ENCODE results near the gene WFIKKN2.

Gene WFIKKN2

DNA sequence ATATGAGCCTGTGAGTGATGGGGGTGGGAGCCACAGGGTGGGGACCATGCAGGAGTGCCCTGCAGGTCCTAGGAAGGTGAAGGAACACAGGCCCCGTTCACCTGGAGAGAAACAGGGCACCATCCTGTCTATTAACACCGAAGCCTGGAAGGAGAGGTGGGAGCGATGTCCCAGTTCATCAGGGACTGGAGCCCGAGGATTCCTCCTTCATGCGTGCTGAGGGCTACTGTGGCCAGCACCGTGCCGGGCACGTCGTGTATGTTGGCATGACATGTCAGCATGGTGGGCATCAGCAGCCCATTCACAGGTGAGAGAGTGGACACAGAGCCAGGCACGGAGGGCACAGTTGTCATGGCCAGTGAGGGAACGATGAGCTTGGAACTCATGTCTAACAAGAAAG, 1.4 kb downstream of the WFIKKN2 start:
- no peak for DNase-seq

DNA sequence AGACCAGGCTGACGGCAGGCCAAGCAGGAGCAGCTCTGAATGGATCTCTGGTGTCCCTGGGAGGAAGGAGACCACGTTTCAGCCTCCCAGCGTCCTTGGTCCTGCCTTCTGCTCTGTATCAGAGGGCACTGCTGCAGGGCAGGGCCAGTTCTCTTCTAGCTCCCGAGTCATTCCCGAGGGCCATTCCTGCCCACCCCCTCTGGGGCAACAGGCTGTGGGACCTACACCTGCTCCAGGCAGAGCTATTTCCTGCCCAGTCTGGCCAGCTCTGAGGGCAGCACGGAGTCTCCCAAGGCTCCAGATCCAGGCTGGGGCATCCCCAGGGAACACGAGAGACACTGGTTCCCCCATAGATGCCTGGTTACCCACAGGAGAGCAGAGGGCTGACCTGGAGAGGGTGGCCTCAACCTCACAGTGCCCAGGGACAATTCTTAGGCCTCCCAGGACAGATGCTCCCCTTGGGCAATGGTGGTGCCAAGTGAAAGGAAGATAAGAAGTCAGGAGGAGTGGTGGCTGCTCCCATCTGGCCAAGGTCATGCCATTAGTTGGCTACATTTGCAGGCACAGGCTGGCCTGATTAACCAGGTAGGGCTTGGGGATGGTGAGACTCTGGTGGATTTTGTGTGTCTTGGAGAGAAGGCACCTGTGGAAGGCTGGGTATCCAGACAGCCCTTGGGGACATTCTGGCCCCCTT, 2.0 kb downstream of the WFIKKN2 start:
- DNase-seq = no peak

DNA sequence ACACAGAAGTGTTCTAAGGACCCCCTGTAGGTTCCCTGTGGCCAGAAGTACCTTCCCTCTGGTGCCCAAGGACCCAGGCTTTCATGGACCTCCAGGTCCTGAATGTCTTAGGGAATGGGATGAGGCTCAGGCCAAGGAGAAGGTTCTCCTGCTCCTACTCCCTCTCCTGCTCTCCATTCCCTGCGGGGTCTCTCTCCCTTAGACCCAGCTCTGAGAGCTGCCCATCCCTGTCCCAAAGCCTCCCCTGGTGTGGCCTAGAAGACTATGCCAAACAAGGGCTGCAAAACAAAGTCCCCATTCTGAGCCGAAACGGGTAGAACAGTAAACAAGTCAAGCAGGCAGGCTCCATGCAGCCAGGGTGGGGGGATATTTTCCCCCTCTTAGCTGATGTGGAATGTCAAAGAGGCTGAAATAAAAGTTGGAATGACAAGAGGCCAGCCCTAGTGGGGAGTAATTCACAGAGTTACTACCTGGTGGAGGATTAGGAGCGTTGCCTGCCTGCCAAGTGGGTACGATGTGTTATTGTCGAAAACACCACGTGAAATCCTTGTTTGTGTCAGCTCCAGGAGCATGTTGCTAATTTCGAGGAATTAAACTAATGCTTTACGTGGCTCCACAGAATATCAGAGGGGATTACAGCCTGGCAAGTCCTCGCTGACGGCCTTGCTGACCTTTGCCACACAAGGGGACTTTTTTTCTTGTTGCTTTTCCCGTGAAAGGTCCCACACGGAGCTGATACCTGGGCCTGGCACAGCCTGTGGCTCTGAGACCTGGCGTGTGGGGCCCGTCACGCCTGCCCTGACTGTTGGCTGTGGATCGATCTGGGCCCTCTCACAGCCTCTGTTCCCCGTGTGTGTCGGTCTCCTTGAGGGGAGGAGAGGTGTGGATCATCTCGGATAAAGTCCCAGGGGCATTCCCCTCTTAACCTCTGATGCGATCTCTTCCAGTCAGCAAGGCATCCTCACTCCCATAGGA, 2.9 kb downstream of the WFIKKN2 start:
- DNase-seq = no peak

DNA sequence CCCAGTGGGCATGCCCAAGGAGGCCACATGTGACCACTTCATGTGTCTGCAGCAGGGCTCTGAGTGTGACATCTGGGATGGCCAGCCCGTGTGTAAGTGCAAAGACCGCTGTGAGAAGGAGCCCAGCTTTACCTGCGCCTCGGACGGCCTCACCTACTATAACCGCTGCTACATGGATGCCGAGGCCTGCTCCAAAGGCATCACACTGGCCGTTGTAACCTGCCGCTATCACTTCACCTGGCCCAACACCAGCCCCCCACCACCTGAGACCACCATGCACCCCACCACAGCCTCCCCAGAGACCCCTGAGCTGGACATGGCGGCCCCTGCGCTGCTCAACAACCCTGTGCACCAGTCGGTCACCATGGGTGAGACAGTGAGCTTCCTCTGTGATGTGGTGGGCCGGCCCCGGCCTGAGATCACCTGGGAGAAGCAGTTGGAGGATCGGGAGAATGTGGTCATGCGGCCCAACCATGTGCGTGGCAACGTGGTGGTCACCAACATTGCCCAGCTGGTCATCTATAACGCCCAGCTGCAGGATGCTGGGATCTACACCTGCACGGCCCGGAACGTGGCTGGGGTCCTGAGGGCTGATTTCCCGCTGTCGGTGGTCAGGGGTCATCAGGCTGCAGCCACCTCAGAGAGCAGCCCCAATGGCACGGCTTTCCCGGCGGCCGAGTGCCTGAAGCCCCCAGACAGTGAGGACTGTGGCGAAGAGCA, 4.4 kb downstream of the WFIKKN2 start:
- DNase-seq = no peak

DNA sequence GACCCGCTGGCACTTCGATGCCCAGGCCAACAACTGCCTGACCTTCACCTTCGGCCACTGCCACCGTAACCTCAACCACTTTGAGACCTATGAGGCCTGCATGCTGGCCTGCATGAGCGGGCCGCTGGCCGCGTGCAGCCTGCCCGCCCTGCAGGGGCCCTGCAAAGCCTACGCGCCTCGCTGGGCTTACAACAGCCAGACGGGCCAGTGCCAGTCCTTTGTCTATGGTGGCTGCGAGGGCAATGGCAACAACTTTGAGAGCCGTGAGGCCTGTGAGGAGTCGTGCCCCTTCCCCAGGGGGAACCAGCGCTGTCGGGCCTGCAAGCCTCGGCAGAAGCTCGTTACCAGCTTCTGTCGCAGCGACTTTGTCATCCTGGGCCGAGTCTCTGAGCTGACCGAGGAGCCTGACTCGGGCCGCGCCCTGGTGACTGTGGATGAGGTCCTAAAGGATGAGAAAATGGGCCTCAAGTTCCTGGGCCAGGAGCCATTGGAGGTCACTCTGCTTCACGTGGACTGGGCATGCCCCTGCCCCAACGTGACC, 5.0 kb downstream of the WFIKKN2 start:
- DNase-seq = no peak

DNA sequence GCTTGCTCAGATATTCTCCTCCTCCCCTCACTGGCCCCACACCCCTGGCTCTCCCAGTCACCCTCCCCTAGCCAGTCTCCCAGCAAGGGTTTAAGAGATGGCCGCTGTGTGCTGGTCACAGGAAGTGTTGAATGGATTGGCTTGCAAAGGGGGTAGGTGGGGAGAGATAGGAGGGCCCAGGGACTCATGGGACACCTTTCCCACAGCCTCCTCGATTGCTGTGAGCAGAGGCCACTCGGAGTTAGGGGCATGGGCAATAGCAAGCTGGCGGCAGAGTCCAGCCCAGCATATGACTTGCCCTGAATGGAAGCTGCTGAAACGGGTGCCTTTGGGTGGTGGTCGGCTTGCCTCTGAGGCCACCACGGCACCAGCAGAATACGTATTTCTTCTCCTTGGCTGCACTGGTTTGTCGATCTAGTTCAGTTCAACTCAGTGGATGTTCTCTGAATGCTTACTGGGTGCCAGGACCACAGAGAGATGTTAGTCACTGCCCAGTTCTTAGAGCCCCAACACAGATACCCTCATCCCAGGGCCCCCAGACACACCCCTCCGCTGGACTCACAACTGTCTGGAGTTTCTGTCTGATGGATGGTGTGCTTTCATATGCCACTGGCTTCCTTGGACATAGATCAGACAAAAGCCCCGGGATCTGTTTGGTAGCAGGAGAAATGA, 6.0 kb downstream of the WFIKKN2 start:
- DNase-seq = no peak

DNA sequence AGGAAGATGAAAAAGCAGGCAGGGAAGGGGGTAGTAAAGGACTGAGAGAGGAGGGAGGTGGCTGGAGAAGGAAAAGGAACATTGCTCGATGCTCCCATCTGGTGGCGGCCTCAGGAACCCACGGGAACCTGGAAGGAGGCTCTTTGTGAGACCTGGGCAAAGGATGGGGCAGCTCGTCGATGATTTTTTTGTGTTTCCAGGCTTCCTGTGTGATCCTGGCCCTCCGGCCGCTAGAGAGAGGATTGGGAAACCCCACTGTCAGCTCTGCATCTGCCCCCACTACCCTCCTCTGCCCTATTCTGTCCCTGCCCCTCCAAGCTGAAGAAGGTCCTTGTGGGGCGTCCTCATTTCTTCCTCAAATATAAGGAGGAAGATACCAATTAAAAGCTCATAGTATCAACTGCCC, 6.6 kb downstream of the WFIKKN2 start:
- peak in 2 of 4 experiments; percentile 15 to 36 for DNase-seq

DNA sequence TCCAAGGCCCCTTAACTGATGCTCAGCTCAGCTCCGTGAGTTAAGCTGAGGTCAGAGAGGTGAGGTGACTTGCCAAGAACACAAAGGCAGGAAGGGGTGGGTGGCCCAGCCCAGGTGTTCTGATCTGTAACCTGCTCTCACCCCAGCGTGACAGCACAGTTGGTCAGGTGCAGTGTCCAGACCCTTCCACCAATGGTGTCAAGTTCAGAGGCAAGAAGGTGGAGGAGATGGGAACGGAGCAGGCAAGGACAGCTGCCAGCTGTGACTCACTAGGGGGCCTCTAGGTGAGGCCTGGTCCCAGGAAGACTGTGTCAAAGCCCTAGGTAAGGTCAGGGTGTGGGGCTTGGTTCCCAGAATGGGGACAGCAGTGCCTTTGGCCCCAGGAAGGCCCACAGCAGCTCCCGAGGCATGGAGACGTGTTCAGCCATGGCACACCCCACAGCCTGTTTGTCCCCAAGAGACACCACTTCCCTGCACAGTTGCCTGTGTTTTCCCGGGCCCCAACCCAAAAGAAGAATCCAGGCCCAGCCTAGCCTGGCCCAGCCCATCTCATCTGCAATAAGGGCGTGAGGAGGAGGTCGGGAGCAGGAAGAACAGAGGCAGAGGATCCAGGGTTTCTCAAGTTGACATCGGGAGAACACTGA, 7.2 kb downstream of the WFIKKN2 start:
- no peak for DNase-seq

DNA sequence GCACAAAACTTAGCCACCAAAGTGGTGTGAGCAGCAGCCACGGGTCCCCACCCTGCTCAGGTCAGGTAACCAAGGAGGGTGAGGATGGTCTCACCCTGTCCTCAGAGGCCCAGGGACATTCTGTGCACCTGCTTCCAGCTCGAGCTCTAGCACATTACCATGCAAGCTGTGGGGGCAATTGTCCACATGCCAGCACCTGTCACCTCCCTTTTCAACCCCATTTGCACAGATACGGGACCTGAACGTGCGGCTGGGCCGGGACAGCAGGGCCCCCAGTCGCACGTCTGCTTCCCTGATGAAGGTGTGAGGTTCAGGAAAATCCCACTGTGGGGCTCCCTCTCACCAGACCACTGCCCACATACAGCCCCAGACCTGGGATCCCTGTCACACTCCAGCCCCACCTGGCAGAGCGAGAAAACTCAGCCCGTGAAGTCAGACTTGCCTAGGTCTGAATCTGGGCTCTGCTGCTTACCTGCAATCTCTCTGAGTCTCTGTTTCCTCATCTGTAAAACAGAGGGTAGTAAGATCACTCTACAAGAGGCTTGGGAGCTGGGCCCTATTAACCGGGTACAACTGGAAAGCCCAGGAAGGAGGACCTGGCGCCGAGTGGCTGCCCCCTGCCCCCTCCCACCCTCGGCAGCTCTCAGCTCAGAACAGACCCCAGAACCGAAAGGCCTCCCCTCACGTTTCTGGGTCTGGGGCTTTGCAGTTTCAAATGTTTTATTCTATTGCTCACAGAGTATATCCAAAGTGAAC, 7.9 kb downstream of the WFIKKN2 start:
- DNase-seq = no peak

DNA sequence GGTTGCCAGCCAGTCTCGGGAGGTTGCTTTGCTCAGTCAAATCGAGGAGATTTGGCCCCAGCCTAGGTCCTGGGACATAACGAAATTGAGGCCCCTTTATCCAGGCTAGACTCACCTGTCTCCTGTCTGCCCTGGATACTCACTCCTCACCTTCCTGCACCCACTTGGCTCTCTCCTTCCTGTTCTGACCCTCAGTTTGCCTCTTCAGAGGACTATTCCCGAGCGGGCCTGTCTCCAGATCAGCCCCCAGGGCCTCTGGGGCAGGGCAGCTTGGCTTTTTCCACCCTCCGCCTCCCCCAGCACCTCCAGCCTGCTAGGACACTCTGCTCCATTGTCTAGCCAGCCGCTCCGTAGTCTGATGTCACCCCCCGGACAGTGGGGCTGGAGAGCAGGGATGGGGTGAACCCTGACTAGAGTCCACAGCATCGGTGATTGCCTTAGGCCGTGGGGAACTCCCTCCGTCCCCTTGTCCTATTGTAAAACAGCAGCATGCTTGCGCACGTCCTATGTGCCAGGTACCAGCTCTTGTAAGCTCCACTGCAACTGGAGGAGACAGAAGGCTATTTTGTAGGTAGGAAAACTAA, 8.8 kb downstream of the WFIKKN2 start:
- no peak for DNase-seq

DNA sequence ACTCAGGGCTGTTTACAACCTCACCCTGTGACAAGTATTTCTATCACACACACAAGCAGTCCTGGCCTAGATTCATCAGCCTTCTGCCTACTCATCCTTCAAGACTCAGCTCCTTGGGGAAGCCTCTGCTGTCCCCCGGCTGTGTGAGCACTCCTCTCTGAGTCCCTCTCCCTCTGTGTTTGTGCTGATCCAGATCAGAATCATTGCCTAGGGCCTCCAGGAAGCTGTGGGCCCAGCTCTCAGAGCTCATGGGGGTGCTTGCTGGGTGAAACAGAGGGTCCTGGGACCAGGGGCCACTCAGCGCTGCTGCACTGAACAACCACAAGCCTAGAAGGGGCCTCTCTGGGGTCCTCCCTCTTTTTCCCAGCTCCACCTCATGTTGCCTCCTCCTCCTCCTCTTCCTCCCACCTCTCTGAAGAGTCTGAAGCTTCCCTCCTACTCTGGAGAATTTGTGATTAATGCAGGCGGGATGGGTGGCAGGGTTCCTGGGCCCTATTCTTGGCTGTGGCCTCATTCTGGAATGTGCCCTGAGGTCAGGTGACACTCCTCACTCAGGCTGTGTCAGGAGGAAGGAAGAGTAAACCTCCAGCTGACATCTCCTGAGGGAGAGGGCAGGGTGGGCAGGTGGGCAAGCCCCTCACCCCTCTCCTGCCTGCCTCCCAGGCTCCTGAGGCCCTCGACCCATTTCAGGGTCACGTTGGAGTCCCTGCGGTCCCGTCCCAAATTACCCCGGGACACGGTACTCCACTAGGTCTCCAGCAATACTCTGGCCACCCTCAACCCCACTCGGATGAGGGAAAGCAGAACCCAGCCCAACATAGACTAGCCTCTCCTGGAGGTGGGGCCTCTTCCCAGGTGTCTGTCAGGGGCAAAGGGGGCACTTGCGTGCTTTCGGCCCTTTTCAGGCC, 10.1 kb downstream of the WFIKKN2 start:
- no peak for DNase-seq

DNA sequence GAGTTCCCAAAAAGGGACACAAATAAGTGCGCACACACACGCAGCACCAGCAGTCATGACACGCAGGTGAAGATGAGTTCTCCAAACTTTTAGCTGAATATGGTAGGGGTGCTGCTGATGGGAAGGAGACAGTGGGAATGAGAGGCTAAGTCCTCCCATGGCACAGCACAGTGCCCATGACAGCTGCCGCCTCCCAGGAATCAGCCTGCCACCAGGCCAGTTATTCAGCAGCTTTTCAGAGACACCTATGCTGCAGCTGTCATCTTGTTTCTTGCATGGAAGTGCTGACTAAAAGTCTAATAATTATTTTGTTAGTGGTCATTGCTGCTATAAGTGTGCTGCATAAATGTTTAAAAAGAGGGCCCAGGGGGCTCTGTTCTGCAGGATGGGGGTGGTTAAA, 12.2 kb downstream of the WFIKKN2 start:
- DNase-seq = no peak

DNA sequence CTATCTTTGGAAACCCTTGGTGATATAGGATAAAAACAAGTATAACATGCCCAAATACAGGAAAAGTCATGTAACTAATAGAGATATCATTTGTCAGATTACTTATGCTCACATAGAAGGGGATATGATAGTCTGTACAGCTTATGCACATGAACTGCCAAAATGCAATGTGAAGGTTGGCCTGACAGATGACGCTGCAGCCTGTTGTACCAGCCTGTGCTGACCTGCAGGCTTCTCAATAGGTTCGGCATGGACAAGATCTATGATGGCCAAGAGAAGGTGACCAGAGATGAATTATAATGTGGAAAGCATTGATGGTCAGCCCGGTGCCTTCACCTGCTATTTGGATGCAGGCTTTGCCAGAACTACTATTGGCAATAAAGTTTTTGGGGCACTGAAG, 12.7 kb downstream of the WFIKKN2 start:
- DNase-seq = no peak

DNA sequence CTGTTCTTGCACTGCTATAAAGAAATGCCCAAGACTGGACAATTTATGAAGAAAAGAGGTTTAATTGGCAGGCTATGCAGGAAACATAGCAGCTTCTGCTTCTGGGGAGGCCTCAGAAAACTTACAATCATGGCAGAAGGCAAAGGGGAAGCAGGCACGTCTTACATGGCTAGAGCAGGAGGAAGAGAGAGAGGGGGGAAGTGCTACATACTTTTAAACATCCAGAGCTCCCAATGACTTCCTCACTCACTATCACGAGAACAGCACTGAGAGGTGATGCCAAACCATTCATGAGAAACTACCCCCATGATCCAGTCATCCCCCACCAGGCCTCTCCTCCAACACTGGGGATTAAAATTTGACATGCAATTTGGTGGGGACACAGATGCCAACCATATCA, 13.3 kb downstream of the WFIKKN2 start:
- DNase-seq = no peak

DNA sequence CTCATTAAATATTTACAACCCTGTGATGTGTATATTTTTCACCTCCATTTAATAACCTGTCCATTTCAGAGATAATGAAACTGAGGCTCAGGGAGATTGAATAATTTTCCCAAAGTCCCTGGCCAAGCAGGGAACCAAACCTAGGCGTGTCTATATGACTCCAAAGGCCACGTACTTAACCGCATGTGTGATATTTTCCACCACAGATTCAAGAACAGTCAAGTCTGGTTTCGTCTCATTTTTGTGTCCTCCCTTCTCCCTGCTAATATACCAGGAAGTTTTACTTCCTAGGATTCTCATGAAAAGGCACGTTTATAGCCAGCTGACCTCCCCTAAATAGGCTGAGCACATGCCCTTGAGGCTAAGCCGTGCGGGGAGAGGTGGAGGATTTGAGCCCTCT, 15.3 kb downstream of the WFIKKN2 start:
- no peak for DNase-seq

DNA sequence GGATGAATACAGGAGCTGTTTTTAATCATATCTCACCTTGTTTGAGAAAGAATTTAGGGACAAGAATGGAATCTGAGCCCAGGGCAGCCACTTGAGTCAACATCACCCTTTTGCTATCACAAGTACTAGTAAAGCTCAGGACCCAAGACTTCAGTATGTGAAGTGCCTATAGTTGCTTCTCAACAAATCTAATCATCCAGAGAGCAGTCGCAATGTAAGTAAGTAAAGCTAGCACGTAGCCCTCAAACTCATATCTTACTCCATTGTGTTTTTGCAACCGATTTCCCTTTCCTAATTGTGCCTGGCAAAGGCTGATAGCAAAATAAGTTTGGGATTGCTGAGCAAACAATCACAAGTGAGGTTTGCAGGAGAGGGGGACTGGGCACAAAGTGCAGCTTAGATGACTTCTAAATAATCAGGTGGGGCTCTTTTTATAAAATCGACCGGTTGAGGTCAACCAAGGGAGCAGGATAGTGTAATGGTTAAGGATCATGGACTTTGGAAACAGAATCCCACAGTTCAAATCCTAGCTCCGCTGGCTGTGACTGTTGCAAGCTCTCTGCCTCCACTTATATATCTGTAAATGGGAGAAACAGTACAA, 17.7 kb downstream of the WFIKKN2 start:
- no peak for DNase-seq

DNA sequence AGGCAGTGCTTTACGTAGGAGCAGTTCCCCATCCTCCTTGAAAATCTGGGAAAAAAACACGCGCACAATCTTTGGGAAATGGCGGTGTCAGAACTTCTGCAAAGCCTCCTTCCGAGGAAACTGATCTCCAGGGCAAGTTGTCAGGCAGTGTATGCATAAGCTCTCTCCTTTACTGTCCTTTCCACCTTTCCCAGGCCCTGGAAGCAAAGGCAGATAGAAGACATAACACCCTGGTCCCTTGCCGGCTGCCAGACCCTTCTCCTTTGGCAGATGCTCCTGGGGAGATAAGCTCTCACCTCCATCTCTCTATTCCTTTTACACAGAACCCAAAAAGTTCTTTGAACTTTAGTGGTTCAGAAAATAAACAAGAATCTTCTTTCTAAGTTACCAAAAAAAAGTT, 18.4 kb downstream of the WFIKKN2 start:
- no peak for DNase-seq

DNA sequence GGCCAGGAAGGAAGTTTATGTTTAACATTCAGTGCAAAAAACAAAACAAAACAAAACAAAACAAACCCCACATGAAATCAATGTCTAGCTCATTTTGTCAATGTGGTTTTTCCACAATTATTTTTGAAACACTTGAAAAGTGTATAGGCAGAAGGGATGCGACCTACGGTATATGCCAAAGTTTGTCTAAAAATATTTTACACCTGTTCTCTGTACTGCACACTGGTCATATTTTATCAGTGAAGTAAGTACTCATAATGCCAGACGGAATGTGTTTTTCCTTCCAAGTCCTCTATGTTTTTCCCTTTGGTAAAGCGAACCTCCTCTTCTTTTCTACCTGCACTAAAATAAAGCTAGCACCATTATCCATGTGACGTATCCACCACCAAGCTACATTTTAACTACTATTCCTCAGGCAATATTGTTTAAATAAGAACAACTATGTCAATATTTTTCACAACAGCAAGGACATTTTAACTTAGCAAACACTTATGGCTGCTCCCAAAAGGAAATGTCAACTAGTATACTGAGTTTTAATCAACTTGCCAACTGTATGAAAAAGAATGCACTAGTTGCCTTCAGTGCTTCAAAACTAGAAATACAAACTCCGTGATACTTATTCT, 20.4 kb downstream of the WFIKKN2 start:
- DNase-seq = no peak

DNA sequence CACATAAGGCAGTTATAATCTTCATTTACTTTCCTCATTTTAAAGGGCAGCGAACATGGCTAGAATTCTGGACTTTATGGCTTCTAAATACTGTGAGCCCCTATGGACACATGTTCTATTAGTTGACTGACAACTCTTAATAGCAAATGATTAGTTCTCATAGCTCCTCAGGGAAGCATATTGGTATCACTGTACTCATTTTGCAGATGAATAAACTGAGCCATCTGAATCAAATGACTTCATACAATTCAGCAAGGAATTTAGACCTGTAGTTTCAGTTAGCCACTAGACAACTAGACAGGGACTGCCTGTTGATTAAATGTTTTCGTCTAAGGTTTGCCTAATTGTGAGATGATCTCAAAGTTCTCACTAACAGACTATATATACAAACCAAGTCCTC, 21.0 kb downstream of the WFIKKN2 start:
- DNase-seq = no peak
